KOPT-K1 (cell line): Measurements from ENCODE around the gene FGGY.

Experiments used
- H3K27ac ChIP-seq: fragments of 200-600 bp; sonication (generic); 2 replicates; pipeline ENCODE4 v1.5.1; 2016; ENCODE audit warnings: antibody characterized with exemption, mild to moderate bottlenecking, low read depth, low read length; ENCODE audit not compliant: poor library complexity, severe bottlenecking
- H3K36me3 ChIP-seq: fragments of 200-600 bp; sonication (generic); 2 replicates; pipeline ENCODE4 v1.5.1; 2017; ENCODE audit warnings: antibody characterized with exemption, mild to moderate bottlenecking, low read length, moderate library complexity; ENCODE audit not compliant: insufficient read depth
- H3K9me3 ChIP-seq: fragments of 200-600 bp; sonication (generic); 2 replicates; pipeline ENCODE4 v1.5.1; 2017; ENCODE audit warnings: antibody characterized with exemption, low read length, mild to moderate bottlenecking; ENCODE audit not compliant: insufficient read depth, poor library complexity, severe bottlenecking

The FGGY gene

DNA sequence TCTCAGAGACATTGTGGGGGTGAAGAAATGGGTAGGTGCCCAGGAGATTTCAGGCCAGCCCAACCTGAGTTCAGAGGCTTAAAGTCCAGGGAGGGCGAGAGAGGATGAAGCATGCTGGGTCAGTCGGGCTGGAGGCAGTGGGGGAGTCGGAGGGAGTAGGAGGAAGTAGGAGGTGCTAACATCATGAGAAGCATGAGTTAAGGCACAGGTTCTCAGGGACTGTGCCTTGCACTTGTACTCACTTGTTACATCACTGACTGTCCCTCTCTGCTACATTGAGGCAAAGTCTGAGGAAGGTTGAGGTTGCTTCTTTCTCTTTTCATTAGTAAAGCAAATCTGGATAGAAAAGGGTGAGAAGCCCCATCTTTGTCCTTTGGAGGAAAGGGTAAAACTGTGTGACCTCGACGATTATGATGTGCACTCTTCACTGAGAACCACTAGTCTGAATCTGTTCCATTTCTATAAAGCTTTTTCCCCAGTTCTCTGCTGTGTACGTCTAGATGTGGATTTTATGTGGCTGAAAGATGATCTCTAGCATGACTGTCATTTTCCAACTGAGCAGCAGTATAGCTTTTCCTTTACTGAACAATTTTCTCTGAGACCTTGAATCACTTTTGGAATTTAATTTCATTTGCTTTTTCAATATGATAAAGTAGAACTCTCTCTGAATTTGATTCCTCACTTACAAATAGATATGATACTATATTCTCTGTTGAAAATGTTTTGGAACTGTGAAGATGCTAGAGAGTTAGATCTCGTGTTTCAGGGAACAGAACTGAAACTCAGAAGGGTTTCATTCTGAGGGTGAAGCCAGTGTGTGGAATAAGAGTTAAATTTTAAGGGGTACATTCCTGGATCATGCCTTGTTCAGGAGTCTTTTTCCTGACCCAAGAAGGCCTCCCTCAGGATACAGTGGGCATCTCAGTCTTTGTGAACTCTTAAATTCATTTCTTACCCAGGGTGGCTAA is 94.6 kb downstream of the FGGY start:
- Histone ChIP-seq H3K27ac (no peak overlapping the region), H3K36me3 (no peaks in the 10 kb centered on the region), H3K9me3 (no peaks in the 10 kb centered on the region)

- Histone ChIP-seq H3K9me3 (no peaks in the 10 kb centered on the region), H3K27ac (no peak overlapping the region), H3K36me3 (no peaks in the 10 kb centered on the region)
Measured at GRCh38 chr1:59393211-59394180, 96.6 kb downstream of the FGGY start.

GRCh38 chr1:59394706-59395425 is 98.0 kb downstream of the FGGY start:
- Histone ChIP-seq H3K36me3 (no peaks in the 10 kb centered on the region), H3K27ac (peak overlapping the region; percentile 27), H3K9me3 (no peaks in the 10 kb centered on the region)

DNA sequence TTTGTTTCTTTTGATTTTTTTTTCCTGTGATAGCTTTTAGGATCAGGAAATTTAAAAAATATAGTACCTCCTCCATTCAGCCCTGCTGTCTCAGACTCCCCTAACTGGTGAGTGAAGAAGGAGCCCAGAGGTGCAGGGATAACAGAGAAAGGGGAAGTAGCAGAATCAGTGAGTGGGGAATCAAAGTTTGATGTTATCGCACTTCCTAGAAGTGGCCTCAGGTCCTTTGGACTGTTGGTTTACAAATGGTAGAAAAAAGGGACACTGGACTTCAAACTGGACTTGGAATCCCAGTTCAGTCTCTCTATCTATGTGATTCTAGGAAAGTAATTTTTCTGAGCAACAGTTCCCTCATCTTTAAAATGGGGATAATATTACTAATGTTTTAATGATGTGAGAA is 99.5 kb downstream of the FGGY start:
- Histone ChIP-seq H3K9me3 (no peaks in the 10 kb centered on the region), H3K27ac (no peak overlapping the region), H3K36me3 (no peaks in the 10 kb centered on the region)

DNA sequence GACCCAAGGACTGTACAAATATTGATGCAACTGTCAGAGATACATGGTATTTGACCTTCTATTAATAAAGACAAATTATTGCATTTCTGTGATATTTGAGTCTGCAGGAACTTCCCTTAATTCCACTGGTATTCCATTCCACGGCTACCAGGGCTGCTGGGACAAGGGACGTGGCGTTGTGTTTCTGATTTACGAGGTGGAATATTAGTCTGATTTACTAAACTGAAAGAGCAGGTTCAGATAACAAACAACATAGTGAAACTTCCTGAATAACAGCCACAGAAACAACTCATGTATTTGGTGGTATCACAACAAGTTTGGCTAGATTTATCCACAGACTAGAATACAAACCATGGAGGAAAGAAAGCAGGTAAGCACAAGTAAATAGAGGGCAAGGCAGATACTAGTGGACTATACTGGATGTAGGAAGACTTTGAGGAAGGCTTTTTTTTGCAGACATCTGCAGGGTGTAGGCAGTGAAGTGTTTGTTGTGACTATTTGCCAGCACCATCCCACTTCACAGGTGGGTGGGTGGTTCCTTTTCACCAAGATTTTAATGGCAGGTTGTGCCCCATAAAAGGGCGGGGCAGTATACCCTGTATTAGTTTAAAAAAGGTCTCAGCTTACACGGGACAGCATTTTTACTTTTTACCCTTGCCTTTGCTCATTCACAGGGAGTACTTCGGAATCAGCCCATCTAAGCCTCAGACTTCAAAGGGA is 100.4 kb downstream of the FGGY start:
- Histone ChIP-seq H3K27ac (no peak overlapping the region), H3K36me3 (no peaks in the 10 kb centered on the region), H3K9me3 (no peaks in the 10 kb centered on the region)

- Histone ChIP-seq H3K27ac (no peak overlapping the region), H3K36me3 (no peaks in the 10 kb centered on the region), H3K9me3 (no peaks in the 10 kb centered on the region)
Measured at GRCh38 chr1:59399642-59400041, 102.7 kb downstream of the FGGY start.

DNA sequence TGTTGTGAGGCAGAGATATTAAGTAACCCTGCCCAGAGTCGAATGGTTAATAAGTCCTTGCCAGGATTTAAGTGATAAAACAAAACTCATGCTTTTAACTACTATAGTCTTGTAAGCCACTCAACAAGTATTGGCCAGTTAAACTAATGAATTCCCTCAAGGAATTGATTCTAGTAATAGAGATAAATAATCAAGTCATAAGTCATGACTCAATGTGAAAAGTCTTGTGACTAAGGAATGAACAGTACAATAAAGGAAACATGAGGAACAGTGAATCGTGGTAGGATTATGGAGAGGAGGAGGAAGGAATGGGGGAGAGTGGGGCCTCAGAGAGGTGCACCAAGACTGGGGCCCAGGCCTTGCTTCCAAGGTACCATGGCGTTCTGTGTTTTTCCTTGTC is 104.7 kb downstream of the FGGY start:
- no peak overlapping the region for H3K27ac ChIP-seq
- H3K36me3 ChIP-seq, result no peaks in the 10 kb centered on the region
- no peaks in the 10 kb centered on the region for H3K9me3 ChIP-seq

DNA sequence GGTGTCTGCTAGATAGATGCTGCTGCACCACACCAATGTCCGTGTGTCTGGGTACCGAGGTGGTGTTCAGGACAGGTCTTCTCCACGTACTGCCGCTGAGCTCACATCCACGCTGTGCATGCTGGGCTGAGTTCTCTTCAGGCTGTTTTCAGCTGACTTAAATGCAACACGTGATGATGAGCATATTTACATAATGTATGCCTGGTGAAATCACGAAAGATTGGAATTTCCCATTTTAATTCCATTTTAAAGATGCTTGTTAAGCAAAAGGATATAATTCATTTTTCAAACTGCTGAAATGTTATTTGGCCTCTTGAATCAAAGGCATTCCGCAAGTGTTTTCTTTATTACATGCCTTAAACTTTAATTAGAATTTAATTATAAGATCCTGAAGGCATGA is 107.9 kb downstream of the FGGY start:
- no peaks in the 10 kb centered on the region for H3K36me3 ChIP-seq
- no peaks in the 10 kb centered on the region for H3K9me3 ChIP-seq
- no peak overlapping the region for H3K27ac ChIP-seq

DNA sequence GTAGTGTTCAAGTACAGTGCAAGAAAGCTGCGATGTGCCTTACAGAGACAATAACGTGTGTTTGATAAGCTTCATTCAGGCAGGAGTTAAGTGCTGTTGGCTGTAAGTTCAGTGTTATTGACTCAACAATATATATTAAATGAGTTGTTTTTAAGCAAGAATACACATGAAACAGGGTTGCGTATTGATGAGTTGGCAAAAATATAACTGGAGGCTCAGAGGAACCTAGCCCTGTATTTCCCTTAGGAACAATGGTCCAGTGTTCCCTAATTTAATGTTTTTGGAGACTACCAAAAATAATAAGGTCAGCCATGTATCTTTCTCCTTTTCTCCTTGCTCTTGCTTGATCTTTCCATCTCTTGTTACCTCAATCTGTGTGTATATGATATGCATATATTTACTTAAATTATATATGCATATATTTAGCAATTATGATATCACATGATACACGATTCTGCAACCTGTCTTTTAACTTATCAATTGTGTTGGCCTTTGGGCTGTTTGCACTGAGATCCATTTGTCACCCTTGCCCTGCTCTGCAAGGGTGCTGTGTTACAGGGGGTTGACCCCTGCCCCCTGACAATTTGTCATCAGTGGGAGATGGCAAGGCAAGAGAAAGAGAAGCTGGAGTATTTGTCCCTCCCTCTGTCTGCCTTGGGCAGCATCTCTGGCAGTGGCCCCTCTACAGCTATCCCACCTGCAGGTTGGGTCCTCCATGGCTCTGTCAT is 109.7 kb downstream of the FGGY start:
- Histone ChIP-seq H3K27ac (no peak overlapping the region), H3K36me3 (no peaks in the 10 kb centered on the region)

DNA sequence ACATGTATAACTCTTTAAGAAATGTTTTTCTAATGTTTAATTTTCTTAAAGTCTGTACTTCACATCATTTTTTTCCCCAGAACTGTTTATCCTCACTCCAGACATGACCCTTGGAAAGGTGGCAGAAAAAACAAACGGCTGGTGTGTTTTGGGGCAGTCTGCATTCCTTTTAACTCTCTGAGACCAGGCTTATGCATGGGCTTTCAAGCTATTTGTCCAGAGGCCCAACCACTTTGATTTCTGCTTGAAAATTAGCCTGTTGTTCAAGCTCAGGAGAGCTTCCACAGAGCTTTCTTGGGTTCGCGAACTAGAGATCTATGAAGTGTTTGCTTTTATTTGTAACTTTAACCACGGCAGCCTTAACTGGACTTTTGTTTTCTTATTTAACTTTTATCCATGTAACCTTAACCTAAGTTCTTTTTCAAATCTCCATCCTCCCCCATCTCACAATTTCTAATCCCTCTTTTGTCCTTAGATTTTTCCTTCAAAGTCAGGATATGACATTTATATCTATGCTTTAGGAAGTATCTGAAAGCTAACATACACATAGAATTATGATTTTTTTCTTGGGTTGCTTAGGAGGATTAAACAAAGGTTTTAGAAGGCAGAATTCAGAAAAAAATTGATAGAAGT is 111.8 kb downstream of the FGGY start:
- H3K36me3 ChIP-seq, result no peaks in the 10 kb centered on the region
- no peak overlapping the region for H3K27ac ChIP-seq
- H3K9me3 ChIP-seq, result no peaks in the 10 kb centered on the region

More for the DNA sequence above, 109.7 kb downstream of the FGGY start:
- no peaks in the 10 kb centered on the region for H3K9me3 ChIP-seq

DNA sequence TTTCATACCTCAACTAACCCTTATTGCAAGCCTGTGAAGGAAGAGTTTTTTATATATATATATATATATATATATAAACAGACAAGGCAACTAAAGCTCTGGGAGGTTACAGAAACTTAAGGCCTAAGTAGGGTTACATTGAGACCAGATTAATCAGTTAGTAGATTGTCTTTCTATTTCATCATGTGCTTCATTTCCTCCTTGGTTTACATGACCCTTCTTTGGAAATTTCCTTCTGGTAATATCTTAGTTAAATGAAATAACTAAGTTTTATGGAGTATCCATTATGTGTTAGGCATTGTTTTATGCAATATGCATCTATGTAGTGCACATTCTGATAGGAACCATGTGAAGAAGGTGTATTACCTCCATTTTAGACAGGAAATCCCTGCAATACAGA is 112.7 kb downstream of the FGGY start:
- no peaks in the 10 kb centered on the region for H3K9me3 ChIP-seq
- H3K27ac ChIP-seq, result no peak overlapping the region
- H3K36me3 ChIP-seq, result no peaks in the 10 kb centered on the region

DNA sequence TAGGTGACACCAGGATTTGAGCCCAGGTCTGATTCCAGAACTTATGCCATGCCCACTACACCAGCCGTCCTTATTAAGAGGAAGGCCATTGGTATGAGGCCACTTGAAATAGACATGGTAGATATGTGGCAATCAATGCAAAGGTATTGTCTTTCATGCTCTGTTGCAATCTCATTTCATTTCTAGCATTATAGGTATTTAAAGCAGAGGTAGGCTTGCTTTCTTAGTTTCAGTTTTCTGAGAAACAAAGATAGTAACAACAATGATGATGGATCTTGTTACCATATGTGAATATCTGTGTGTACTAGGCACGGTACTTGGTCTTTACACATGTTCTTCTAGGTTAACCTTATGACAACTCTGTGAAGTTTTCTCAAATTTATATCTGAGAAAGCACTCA is 113.1 kb downstream of the FGGY start:
- Histone ChIP-seq H3K9me3 (no peaks in the 10 kb centered on the region), H3K36me3 (no peaks in the 10 kb centered on the region), H3K27ac (no peak overlapping the region)

GRCh38 chr1:59410457-59410856 is 113.6 kb downstream of the FGGY start:
- H3K36me3 ChIP-seq, result no peaks in the 10 kb centered on the region
- no peaks in the 10 kb centered on the region for H3K9me3 ChIP-seq
- no peak overlapping the region for H3K27ac ChIP-seq
